Measurements from ENCODE around the gene ENGASE. TPM values are rescaled to one million over a fixed set of nuclear protein-coding genes. Genes with fewer than 3 reads are reported as not detected.

ENGASE gene
- total and polyA plus RNA-seq, 2 experiments from 2014 or later, result 48.8 to 69.8 TPM

- TF ChIP-seq CTCF (IDR thresholded peaks at IDR 0.05; ENCODE audit: low read depth, low read length), result no peak
- no peak for DNase-seq (ENCODE audit: low read depth in 1 of 2, low spot score in 1 of 2)
Observed at GRCh38 chr17:79118924-79119323, 44.3 kb downstream of the ENGASE start.

GRCh38 chr17:79120259-79120658 lies 45.6 kb downstream of the ENGASE start:
- Histone ChIP-seq H3K4me3 (no peak overlapping the region), H3K27me3 (no peaks in the 10 kb centered on the region), H3K36me3 (no peaks in the 10 kb centered on the region), H3K9me3 (ENCODE audit: low read depth) (no peaks in the 10 kb centered on the region), H3K4me1 (ENCODE audit: low read depth) (peaks cover under 1% of the 10 kb centered on the region), H3K27ac (no peak overlapping the region)
- no peak for DNase-seq (ENCODE audit: low read depth in 1 of 2, low spot score in 1 of 2)
- TF ChIP-seq CTCF (IDR thresholded peaks at IDR 0.05; ENCODE audit: low read depth, low read length), result no peak

More at GRCh38 chr17:79118924-79119323, 44.3 kb downstream of the ENGASE start:
- Histone ChIP-seq H3K36me3 (no peaks in the 10 kb centered on the region), H3K9me3 (ENCODE audit: low read depth) (no peaks in the 10 kb centered on the region), H3K4me3 (no peak overlapping the region), H3K27ac (no peak overlapping the region), H3K27me3 (no peaks in the 10 kb centered on the region), H3K4me1 (ENCODE audit: low read depth) (peaks cover 13% of the 10 kb centered on the region)

- no peaks in the 10 kb centered on the region for H3K27me3 ChIP-seq
- TF ChIP-seq CTCF (IDR thresholded peaks at IDR 0.05; ENCODE audit: low read depth, low read length), result no peak
- H3K27ac ChIP-seq, result no peak overlapping the region
- H3K4me3 ChIP-seq, result no peak overlapping the region
- no peaks in the 10 kb centered on the region for H3K36me3 ChIP-seq
- no peak for DNase-seq (ENCODE audit: low read depth in 1 of 2, low spot score in 1 of 2)
- no peaks in the 10 kb centered on the region for H3K9me3 ChIP-seq (ENCODE audit: low read depth)
- H3K4me1 ChIP-seq (ENCODE audit: low read depth), result no peaks in the 10 kb centered on the region
Observed at GRCh38 chr17:79123988-79124387, 49.4 kb downstream of the ENGASE start.

GRCh38 chr17:79124513-79125209 lies 50.0 kb downstream of the ENGASE start:
- Histone ChIP-seq H3K4me1 (ENCODE audit: low read depth) (no peaks in the 10 kb centered on the region), H3K27me3 (no peaks in the 10 kb centered on the region), H3K9me3 (ENCODE audit: low read depth) (no peaks in the 10 kb centered on the region), H3K27ac (no peak overlapping the region), H3K36me3 (no peaks in the 10 kb centered on the region), H3K4me3 (no peak overlapping the region)
- DNase-seq (ENCODE audit: low read depth in 1 of 2, low spot score in 1 of 2), result no peak
- TF ChIP-seq CTCF (IDR thresholded peaks at IDR 0.05; ENCODE audit: low read depth, low read length), result no peak

- no peaks in the 10 kb centered on the region for H3K9me3 ChIP-seq (ENCODE audit: low read depth)
- no peak overlapping the region for H3K4me3 ChIP-seq
- H3K27ac ChIP-seq, result no peak overlapping the region
- no peak for TF ChIP-seq CTCF (IDR thresholded peaks at IDR 0.05; ENCODE audit: low read depth, low read length)
- H3K27me3 ChIP-seq, result no peaks in the 10 kb centered on the region
- no peak for DNase-seq (ENCODE audit: low read depth in 1 of 2, low spot score in 1 of 2)
- H3K4me1 ChIP-seq (ENCODE audit: low read depth), result no peaks in the 10 kb centered on the region
- no peaks in the 10 kb centered on the region for H3K36me3 ChIP-seq
Observed at GRCh38 chr17:79125503-79125902, 50.9 kb downstream of the ENGASE start.

All from cardiac muscle cell (in vitro differentiated cells and primary cell).